Measurements from ENCODE around the gene KDM4C.

- TF ChIP-seq CTCF (CRISPR knock-in tag; IDR thresholded peaks at IDR 0.05) (no peak), ZSCAN25 (CRISPR knock-in tag; IDR thresholded peaks at IDR 0.05) (no peak), YEATS4 (CRISPR knock-in tag; IDR thresholded peaks at IDR 0.05; ENCODE audit: borderline replicate concordance) (no peak), EZH2 (conservative IDR thresholded peaks at IDR 0.05; ENCODE audit: low read depth, low read length) (no peak), MED8 (CRISPR knock-in tag; IDR thresholded peaks at IDR 0.05; ENCODE audit: insufficient replicate concordance) (no peak), POLR2AphosphoS2 (IDR thresholded peaks at IDR 0.05; ENCODE audit: low read depth, low read length) (no peak), TOPORS (CRISPR knock-in tag; IDR thresholded peaks at IDR 0.05) (no peak), KAT7 (CRISPR knock-in tag; IDR thresholded peaks at IDR 0.05; ENCODE audit: borderline replicate concordance) (no peak), HOXA7 (CRISPR knock-in tag; IDR thresholded peaks at IDR 0.05) (no peak), ZZZ3 (CRISPR knock-in tag; IDR thresholded peaks at IDR 0.05; ENCODE audit: borderline replicate concordance) (no peak), ZNF512 (CRISPR knock-in tag; IDR thresholded peaks at IDR 0.05) (no peak)
- TF ChIP-seq, protein P1, sequence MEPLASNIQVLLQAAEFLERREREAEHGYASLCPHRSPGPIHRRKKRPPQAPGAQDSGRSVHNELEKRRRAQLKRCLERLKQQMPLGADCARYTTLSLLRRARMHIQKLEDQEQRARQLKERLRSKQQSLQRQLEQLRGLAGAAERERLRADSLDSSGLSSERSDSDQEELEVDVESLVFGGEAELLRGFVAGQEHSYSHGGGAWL (CRISPR knock-in tag; IDR thresholded peaks at IDR 0.05): no peak
These were observed 187.1 kb downstream of the KDM4C start for GRCh38 chr9:6944896-6945295.
